K562 (cell line): Measurements from ENCODE around the gene GOLGA2. TPM values are rescaled to one million over a fixed set of nuclear protein-coding genes. Genes with fewer than 3 reads are reported as not detected.

Experiments used
- ATAC-seq: fragments of 200-7000 bp; cut with Tn5 transposase; 3 replicates; pipeline ENCODE4 v1.9.1; 2020; ENCODE audit warnings: moderate library complexity
- BruUV-seq: library from RNA; stranded (reverse); fragments of 400-500 nt; replicated peaks from 2 replicates; lab custom pipeline; 2021; lab: Mats Ljungman, UMichigan
- CTCF ChIA-PET: fragments of 300-600 bp; formaldehyde crosslinking; extraction: SDS; loops from one replicate; lab custom pipeline; 2021; ENCODE audit warnings: low intra/inter-chr PET ratio; lab: Yijun Ruan, JAX
- POLR2A ChIA-PET: fragments of 300-600, 350-650 bp; sonication (Branson Sonifier 250); formaldehyde crosslinking; extraction: SDS; loops from one replicate; lab custom pipeline; 2021; ENCODE audit warnings: antibody characterized with exemption, inconsistent platforms; lab: Yijun Ruan, JAX
- DNase-seq, 4 experiments: peaks; one replicate each; pipeline versions ENCODE4 v3.0.0 to v3.0.0-alpha.2; 2011 to 2018; ENCODE audit warnings: low spot score in 3 of 4, mixed read lengths in 3 of 4; ENCODE audit errors: extremely low read depth in 1 of 4
- FAIRE-seq: peaks from 2 replicates; lab custom pipeline; 2011; peaks lifted over from hg19 to GRCh38; lab: Jason Lieb, UNC
- H2AFZ ChIP-seq: 2 replicates; pipeline ENCODE4 v1.6.0; 2011; ENCODE audit warnings: low read depth, low read length, control low read depth, inconsistent platforms
- H3K27ac ChIP-seq: fragments of 200-600 bp; 3 replicates; pipeline ENCODE4 v1.8.0; 2011; ENCODE audit warnings: low read depth, mild to moderate bottlenecking, control low read depth, inconsistent platforms, low read length, moderate library complexity, mixed read lengths; ENCODE audit errors: extremely low read depth
- H3K27me3 ChIP-seq, 2 experiments: fragments of 300-600 bp in 1 of 2; 2 replicates in 1 of 2; 3 replicates in 1 of 2; pipeline versions ENCODE4 v1.6.0 to v1.8.0; 2011; ENCODE audit warnings: inconsistent platforms in 2 of 2, low read length in 2 of 2, mild to moderate bottlenecking in 1 of 2, mixed read lengths in 1 of 2, moderate library complexity in 1 of 2; ENCODE audit not compliant: control insufficient read depth in 2 of 2, insufficient read depth in 2 of 2
- H3K36me3 ChIP-seq: fragments of 300-600 bp; 3 replicates; pipeline ENCODE4 v1.8.0; 2011; ENCODE audit warnings: mild to moderate bottlenecking, low read length, inconsistent platforms; ENCODE audit not compliant: control insufficient read depth, insufficient read depth
- H3K4me1 ChIP-seq, 2 experiments: fragments of 200-600 bp in 1 of 2; replicated peaks in 1 of 2; 2 replicates in 1 of 2; 3 replicates in 1 of 2; pipeline versions ENCODE4 v1.5.1 to v1.8.0; 2011; ENCODE audit warnings: inconsistent platforms in 2 of 2, low read length in 2 of 2, mild to moderate bottlenecking in 1 of 2, mixed read lengths in 1 of 2, moderate library complexity in 1 of 2; ENCODE audit not compliant: control insufficient read depth in 2 of 2, insufficient read depth in 2 of 2
- H3K4me2 ChIP-seq: 2 replicates; pipeline ENCODE4 v1.6.1; 2011; ENCODE audit warnings: low read length, control low read depth, inconsistent platforms, mixed read lengths; ENCODE audit not compliant: insufficient read depth
- H3K4me3 ChIP-seq: fragments of 200-600 bp; sonication (generic), shearing (Covaris generic); 2 replicates; pipeline ENCODE4 v1.5.1; 2016; ENCODE audit warnings: control low read depth, inconsistent platforms
- H3K79me2 ChIP-seq: fragments of 200-600 bp; 3 replicates; pipeline ENCODE4 v1.8.0; 2011; ENCODE audit warnings: low read length, inconsistent platforms; ENCODE audit not compliant: control insufficient read depth, insufficient read depth
- H3K9ac ChIP-seq, 2 experiments: 2 replicates each; pipeline versions ENCODE4 v1.6.0 to v1.6.1; 2011; ENCODE audit warnings: low read depth in 2 of 2, low read length in 2 of 2, control low read depth in 1 of 2, inconsistent platforms in 1 of 2, mild to moderate bottlenecking in 1 of 2, mixed read lengths in 1 of 2; ENCODE audit not compliant: insufficient read depth in 1 of 2
- H3K9me1 ChIP-seq: one replicate; pipeline ENCODE4 v1.6.0; 2011; ENCODE audit warnings: inconsistent platforms, mild to moderate bottlenecking, low read length, moderate library complexity; ENCODE audit not compliant: control insufficient read depth, insufficient read depth
- H3K9me3 ChIP-seq: replicated peaks from 2 replicates; pipeline ENCODE4 v1.5.1; 2011; ENCODE audit warnings: low read depth, low read length, inconsistent platforms; ENCODE audit not compliant: control insufficient read depth, insufficient read depth
- H4K20me1 ChIP-seq: replicated peaks from 2 replicates; pipeline ENCODE4 v1.6.1; 2011; ENCODE audit warnings: low read length, inconsistent platforms, mixed read lengths; ENCODE audit not compliant: control insufficient read depth, insufficient read depth
- HMGXB4 ChIP-seq: sonication (generic); formaldehyde crosslinking; IDR thresholded peaks from 2 replicates; pipeline ENCODE4 v1.8.1; 2023; ENCODE audit warnings: mild to moderate bottlenecking, missing genetic modification reagents
- MAFK ChIP-seq: IDR thresholded peaks from 2 replicates; pipeline ENCODE4 v1.6.1; 2011; ENCODE audit warnings: low read length, improper control_type of control experiment
- RAD21 ChIP-seq, 2 experiments: fragments of 250-450 bp in 1 of 2; fragments of 450-650 bp in 1 of 2; sonication (Bioruptor Pico) in 1 of 2; formaldehyde crosslinking in 1 of 2; IDR thresholded peaks in 1 of 2; conservative IDR thresholded peaks in 1 of 2; 2 replicates each; pipeline versions ENCODE4 v1.4.0 to v1.8.0; 2020 to 2022; ENCODE audit warnings: mild to moderate bottlenecking in 2 of 2, moderate library complexity in 1 of 2
- TFAM ChIP-seq: fragments of 250-450 bp; sonication (Bioruptor Pico); conservative IDR thresholded peaks from 2 replicates; pipeline ENCODE4 v1.5.0; 2021; ENCODE audit warnings: mild to moderate bottlenecking, moderate library complexity
- ZNF764 ChIP-seq: fragments of 250-450 bp; sonication (Bioruptor Pico); IDR thresholded peaks from 2 replicates; pipeline ENCODE4 v1.4.0; 2020; ENCODE audit warnings: low read depth, mild to moderate bottlenecking, moderate library complexity
- WGBS: fragments of 100-300 bp; shearing (Covaris generic); methylation state at CpG from one replicate; pipeline ENCODE4 v1.1.6; 2016; ENCODE audit warnings: low coverage, mixed read lengths; ENCODE audit not compliant: insufficient coverage; ENCODE audit errors: missing lambda C conversion rate; 5-methylcytosine and 5-hydroxymethylcytosine counted together
- in situ Hi-C: fragments of 300-500 bp; cut with MboI; formaldehyde crosslinking; loops from 4 replicates; pipeline ENCODE4 v1.15.0; 2018; ENCODE audit warnings: inconsistent platforms, mixed read lengths
- intact Hi-C: fragments of 100-400 bp; cut with micrococcal nuclease; formaldehyde crosslinking; loops from 2 replicates; pipeline ENCODE4 v1.14.2; 2022
- polyA plus RNA-seq, 8 experiments: library from polyadenylated mRNA; depleted of rRNA in 4 of 8; stranded (reverse) in 5 of 8; unstranded in 3 of 8; fragments of >200 nt; fragmentation: Nextera tagmentation in 2 of 8; fragmentation: Illumina TruSeq in 1 of 8; extraction: Ambion mirVana in 2 of 8; extraction: Trizol in 1 of 8; gene quantifications; 2 replicates each; pipeline versions ENCODE4 v1.2.1 to v1.2.3, GENCODE V29; 2011 to 2014; ENCODE audit warnings: inconsistent platforms in 1 of 8, missing spikeins in 1 of 8
- total RNA-seq, 7 experiments: library from RNA; depleted of rRNA in 6 of 7; stranded (reverse); fragments of >200 nt in 6 of 7; fragmentation: Illumina TruSeq in 2 of 7; extraction: Trizol in 2 of 7; gene quantifications; 2 replicates each; pipeline versions ENCODE4 v1.2.1 to v1.2.3, GENCODE V29; 2011 to 2021; ENCODE audit warnings: low replicate concordance in 1 of 7
- TF ChIP-seq, protein P1 (sequence below), 3 experiments: IDR thresholded peaks in 2 of 3; conservative IDR thresholded peaks in 1 of 3; 2 replicates each; pipeline ENCODE4 v1.5.1; 2011 to 2012; ENCODE audit warnings: low read length in 3 of 3, mild to moderate bottlenecking in 3 of 3, control low read depth in 2 of 3, improper control_type of control experiment in 1 of 3, inconsistent platforms in 1 of 3, low read depth in 1 of 3, mixed read lengths in 1 of 3, moderate library complexity in 1 of 3; ENCODE audit not compliant: insufficient read depth in 2 of 3

The GOLGA2 gene
- total and polyA plus RNA-seq, 9 of the 15 experiments (the other 6 are each of a cell fraction or from before 2014, with no cell fraction given) = 15.7 to 138 (median 76.0) TPM

- peaks cover 81% of the 10 kb centered on the region for H3K36me3 ChIP-seq
- H3K27me3 ChIP-seq = no peaks in the 10 kb centered on the region
- H3K9me1 ChIP-seq = no peaks in the 10 kb centered on the region
- H2AFZ ChIP-seq = no peak overlapping the region
- H4K20me1 ChIP-seq = no peaks in the 10 kb centered on the region
- TF ChIP-seq MAFK (no peak), HMGXB4 (0 out of 2 replicates have a peak, but pooled peaks have one; percentile 51), ZNF764 (CRISPR knock-in tag) (no peak), RAD21 (CRISPR knock-in tag; conservative IDR thresholded peaks at IDR 0.05 in 1 of 2, IDR thresholded peaks at IDR 0.05 in 1 of 2) (peak in 1 of 2 experiments; percentile 51; a peak in 2 of 4 replicates), TFAM (CRISPR knock-in tag) (no peak)
- TF ChIP-seq, protein P1, sequence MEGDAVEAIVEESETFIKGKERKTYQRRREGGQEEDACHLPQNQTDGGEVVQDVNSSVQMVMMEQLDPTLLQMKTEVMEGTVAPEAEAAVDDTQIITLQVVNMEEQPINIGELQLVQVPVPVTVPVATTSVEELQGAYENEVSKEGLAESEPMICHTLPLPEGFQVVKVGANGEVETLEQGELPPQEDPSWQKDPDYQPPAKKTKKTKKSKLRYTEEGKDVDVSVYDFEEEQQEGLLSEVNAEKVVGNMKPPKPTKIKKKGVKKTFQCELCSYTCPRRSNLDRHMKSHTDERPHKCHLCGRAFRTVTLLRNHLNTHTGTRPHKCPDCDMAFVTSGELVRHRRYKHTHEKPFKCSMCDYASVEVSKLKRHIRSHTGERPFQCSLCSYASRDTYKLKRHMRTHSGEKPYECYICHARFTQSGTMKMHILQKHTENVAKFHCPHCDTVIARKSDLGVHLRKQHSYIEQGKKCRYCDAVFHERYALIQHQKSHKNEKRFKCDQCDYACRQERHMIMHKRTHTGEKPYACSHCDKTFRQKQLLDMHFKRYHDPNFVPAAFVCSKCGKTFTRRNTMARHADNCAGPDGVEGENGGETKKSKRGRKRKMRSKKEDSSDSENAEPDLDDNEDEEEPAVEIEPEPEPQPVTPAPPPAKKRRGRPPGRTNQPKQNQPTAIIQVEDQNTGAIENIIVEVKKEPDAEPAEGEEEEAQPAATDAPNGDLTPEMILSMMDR (IDR thresholded peaks at IDR 0.05 in 2 of 3, conservative IDR thresholded peaks at IDR 0.05 in 1 of 3; ENCODE audit: insufficient read depth in 2 of 3, low read depth in 1 of 3, low read length in 3 of 3) = peak; percentile 47 to 55 (median 48); a peak in 5 of 6 replicates
- 77% methylated on average over 9 of the region's 9 CpGs for WGBS
- ChIA-PET POLR2A (interaction anchor here (0.6 to 3.3 kb wide), 10 partner anchors 8 to 73 kb away, joined by 3 to 21 read pairs (median 6); partner anchors contain the start of genes GOLGA2 and SWI5), CTCF (no interaction called here)
- peaks cover 14 to 37% of the 10 kb centered on the region in 2 experiments for H3K4me1 ChIP-seq
- intact Hi-C loops = no loop called here
- H3K9ac ChIP-seq = 0 out of 4 replicates have a peak overlapping the region, but pooled peaks of 1 of the 2 experiments have one; percentile 15
- ATAC-seq (no peak), FAIRE-seq (no peak), DNase-seq (peak in 1 of 4 experiments; percentile 44)
- BruUV-seq = no TSS peak
- H3K4me2 ChIP-seq = no peak overlapping the region
- no peak overlapping the region for H3K4me3 ChIP-seq
- no peak overlapping the region for H3K27ac ChIP-seq
- H3K9me3 ChIP-seq = no peaks in the 10 kb centered on the region
- peaks cover 4% of the 10 kb centered on the region; the same call in 1 of the 3 replicates for H3K79me2 ChIP-seq
- in situ Hi-C loops = no loop called here
These were observed 16.7 kb downstream of the GOLGA2 start for GRCh38 chr9:128259156-128259555.
